Breast epithelium (tissue), 3 donors: ENCODE results near the gene CFAP43.
A peak's percentile ranks its signal among the peaks of the same experiment; 100 is the strongest.

ENCODE experiments used
- CTCF ChIP-seq, 3 donors: fragments of 450-650 bp; IDR thresholded peaks; one replicate each; pipeline ENCODE4 v1.5.1; 2016 to 2017; ENCODE audit warnings: antibody characterized with exemption in 3 of 3, mild to moderate bottlenecking in 3 of 3, moderate library complexity in 3 of 3
- POLR2A ChIP-seq: fragments of 450-650 bp; IDR thresholded peaks from one replicate; pipeline ENCODE4 v1.6.1; 2016; ENCODE audit warnings: antibody characterized with exemption, mild to moderate bottlenecking, moderate library complexity

GRCh38 chr10:104209575-104210198 is 22.5 kb downstream of the CFAP43 start:
- peak in 2 of 3 donors; percentile 43 to 54 for TF ChIP-seq CTCF (IDR thresholded peaks at IDR 0.05)
- TF ChIP-seq POLR2A, result no peak
